Activated CD4-positive, alpha-beta T cell treated with anti-CD3 and anti-CD28 coated beads, Interleukin-2, Interleukin-4, amounts not matched to agents 100 ng/mL and 50 ng/mL, durations not matched to agents 16 hours and 8 hours (primary cell): Measurements from ENCODE around the gene C14orf39.
"Not testable (repeated sequence)": the region's sequence is repeated elsewhere in the genome, so short reads cannot be mapped to it uniquely, and the experiment has no call there.

ENCODE experiments used
- DNase-seq: peaks from one replicate; pipeline ENCODE4 v3.0.0-alpha.2; 2020; ENCODE audit warnings: low spot score

The C14orf39 gene

DNA sequence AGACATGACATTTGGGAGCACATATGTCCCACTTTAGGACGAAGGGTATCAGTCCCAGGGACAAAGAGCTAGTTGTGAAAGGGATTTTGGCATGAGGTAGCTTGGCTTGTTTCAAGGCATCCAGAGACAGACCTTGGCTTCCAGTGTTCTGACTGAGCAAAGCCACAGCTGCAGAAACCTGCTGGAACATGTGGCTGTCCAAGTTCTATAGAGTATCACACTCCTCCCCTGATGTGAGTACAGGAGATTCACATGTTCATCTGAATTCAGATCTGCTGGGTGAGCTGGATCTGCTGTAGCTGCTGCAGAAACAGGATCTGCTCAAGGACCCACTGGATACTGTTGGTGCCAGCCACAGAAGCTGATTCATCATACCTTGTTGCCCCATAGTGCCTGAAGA is 10.1 kb upstream of the C14orf39 start:
- no peak for DNase-seq

DNA sequence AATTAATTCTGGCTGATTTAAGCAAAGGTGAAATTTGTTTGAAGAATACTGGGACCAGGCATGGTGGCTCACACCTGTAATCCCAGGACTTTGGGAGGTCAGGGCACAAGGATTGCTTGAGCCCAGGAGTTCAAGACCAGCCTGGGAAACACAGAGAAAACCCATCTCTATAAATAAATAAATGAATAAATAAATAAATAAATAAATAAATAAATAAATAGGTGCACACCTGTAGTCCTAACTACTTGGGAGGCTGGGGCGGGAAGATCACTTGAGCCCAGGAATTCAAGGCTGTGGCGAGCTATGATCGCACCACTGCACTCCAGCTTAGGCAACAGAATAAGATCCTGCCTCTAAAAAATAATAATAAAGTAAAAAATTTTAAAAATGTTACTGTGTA is 4.4 kb upstream of the C14orf39 start:
- no peak for DNase-seq

DNA sequence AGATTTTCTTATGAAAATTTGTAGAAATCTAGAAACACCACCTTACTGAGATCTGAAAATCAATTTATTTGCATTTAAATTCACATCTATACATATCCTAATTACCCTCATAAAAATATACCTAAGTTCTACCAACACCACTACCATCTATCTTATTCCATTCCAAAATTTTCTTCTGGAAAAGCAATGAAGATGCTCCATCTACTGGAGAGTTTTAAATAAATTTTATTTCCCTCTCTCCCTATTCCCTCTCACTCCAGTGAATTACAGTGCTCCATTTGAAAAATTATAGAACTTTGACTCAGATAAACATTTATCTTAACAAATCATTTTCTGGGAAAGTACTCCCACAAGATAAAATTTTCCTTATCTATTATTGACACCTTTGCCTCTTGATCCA is 2.3 kb upstream of the C14orf39 start:
- DNase-seq, result no peak

DNA sequence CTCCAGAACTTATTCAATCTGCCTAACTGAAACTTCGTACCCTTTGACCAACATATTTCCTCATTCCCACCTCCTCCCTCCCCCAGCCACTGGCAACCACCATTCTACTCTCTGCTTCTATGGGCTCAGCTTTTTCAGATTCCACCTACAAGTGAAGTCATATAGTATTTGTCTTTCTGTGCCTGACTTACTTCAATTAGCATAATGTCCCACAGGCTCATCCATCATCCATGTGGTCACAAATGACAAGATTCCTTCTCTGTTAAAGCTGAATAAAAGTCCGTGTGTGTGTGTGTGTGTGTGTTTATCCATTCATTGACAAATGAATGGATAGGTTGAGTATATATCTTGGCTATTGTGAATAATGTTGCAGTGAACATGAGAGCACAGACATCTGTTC is 1.3 kb upstream of the C14orf39 start:
- DNase-seq, result no peak

DNA sequence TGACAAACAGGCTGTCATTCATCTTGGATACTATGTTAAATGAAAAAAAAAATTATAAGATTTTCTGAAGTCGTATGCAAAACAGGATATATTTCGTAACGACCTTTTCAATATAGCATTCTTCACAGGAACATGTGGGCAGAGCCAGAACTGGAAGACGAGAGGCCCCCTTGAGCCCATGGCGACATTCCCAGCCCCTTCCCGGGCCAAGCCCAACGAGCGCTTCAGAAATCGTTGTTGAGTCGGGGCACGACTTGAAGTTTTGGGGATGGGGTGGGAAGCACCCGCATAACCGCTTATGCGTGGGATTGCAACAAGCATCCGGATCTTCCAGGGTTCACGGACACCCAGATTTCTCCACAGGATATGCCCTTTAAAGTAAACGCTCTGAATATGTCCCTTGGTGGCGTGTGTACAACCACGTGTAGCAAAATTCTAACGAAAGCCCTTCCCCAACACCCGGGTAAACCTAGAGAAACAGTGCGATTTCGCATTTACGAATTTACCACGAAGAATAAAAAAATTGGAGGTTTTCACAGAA is 736 bp downstream of the C14orf39 start:
- no peak for DNase-seq

DNA sequence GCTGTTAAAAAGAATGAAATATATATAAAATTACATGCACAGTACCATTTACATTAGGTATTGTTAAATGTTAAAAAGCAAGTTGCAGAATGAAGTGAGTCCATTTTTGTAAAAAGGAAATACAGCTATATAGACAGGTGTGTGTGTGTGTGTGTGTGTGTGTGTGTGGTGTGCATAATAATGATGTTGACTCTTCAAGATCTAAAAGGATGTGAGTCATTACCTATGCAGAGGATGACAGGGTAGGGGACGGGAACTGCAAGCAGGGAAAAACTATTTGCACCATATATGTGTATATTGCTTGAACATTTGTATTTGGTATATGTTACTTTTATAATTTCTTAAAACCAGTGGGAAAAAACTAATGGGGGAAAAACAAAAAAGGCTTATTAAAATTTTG is 3.1 kb downstream of the C14orf39 start:
- DNase-seq, result no peak

DNA sequence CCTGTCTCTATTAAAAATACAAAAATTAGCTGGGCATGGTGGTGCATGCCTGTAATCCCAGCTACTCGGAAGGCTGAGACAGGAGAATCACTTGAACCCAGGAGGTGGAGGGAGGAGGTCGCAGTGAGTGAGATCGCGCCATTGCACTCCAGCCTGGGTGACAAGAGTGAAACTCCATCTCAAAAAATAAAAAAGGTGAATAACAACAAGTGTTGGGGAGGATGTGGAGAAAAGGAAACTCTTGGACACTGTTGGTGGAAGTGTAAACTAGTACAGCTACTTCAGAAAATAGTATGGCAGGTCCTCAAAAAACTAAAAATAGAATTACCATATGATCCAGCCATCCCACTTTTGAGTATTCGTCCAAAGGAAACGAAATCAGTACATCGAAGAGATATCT is 5.6 kb downstream of the C14orf39 start:
- not testable (repeated sequence) for DNase-seq

DNA sequence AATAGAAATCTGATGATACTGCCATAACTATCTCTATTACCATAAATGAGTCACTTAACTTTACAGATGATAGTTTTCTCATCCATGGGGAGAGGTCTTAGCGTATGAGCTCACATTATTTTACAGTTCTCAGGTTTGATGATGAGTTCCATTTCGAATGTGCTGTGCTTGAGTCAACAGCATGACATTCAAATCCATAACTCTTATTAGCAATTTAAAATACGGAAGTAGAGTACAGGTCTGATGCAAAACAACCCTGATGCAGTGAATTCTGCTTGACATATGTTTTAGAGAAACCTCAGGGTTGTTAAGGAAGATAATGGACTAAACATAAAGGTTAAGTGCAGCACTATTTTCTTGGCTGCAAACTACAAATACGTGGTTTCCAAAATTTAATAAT is 30.0 kb downstream of the C14orf39 start:
- DNase-seq, result no peak

DNA sequence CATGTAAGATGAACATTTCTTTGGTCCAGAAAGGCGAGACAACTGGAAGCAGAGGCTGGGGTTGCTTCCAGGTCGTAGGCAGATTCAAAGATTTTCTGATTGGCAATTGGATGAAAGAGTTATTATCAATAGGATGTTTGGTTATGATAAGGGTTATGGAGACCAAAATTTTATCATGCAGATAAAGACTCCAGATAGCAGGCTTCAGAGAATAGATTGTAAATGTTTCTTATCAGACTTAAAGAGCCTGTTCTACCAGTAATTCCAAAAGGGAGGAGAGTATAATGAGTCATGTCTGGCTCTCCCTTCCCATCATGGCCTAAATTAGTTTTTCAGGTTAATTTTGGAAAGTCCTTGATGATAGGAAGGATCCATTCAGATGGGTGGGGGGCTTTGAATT is 55.6 kb downstream of the C14orf39 start:
- no peak for DNase-seq

DNA sequence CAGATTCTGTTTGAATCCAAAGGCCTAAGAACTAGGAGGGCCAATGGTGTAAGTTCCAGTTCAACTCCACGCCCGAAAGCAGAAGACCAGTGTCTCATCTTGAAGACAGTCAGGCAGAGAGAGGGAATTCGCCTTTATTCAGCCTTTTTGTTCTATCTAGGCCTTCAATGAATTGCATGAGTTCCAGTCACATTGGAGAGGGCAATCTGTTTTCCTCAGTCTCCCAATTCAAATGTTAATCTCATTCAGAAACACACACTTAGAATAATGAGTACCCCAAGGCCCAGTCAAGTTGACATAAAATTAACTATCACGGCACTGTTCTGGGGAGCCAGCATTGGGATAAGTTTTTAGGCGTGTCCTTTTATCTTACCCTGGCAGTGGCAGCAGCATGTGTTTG is 65.8 kb downstream of the C14orf39 start:
- DNase-seq, result no peak

DNA sequence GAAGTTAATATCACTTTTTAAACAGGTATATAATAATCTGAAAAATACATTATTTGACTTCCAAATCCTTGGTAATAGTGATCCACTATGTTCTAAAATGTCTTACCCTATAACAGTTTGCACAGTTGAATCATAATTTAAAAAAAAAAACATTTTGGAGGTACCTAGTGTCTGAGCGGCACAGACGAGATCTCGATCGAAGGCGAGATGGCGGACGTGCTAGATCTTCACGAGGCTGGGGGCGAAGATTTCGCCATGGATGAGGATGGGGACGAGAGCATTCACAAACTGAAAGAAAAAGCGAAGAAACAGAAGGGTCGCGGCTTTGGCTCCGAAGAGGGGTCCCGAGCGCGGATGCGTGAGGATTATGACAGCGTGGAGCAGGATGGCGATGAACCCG is 88.3 kb downstream of the C14orf39 start:
- not testable (repeated sequence) for DNase-seq

DNA sequence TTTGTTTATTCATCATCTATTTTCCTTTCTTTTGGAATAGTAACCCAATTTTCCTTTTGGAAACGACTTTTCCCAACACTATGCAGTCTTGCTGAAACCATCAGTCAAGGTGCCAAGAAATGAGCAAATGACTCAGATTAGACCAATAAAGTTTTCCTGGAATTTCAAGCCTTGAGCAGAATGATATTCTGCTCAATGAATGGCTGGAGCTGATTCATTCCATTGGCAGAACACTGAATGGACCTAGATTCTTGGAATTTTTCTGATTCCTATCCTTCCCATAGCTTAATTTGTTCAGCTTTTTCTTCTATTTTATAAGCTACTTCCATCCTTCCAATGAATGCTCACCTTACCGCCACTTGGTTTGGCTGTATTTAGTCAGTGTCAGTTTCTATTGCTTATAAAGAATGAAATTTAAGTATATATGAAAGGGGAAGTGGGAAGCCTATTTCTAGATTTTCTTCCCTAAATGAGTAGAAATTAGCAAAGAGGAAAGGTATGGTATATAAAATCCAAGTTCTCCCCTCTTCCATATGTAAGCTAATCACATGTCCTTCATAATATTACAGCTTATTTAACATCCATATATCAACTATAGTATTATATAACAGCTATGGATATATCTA is 89.0 kb downstream of the C14orf39 start:
- DNase-seq, result no peak
